ENCODE results near the gene KRT4. TPM values are rescaled to one million over a fixed set of nuclear protein-coding genes. Genes with fewer than 3 reads are reported as not detected.

Gene KRT4
- total RNA-seq, 2 donors from 2014 or later: not detected

DNA sequence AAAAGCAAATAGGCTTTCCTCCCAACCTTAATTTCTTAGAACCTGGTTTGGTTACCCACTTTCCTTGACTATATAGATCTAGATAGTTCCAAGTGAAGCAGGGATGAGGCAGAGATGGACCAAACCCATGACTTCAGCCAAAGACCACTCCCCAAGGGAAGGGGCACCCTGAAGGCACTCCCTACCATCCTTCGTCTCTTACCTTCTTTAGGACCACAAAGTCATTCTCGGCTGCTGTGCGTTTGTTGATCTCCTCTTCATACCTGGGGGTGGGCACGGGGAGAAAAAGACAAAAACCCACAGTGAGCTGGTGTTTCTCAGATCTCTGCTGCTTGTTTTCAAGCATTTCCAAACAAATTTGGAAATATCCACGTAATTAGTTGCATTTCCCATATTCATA lies 3.4 kb downstream of the KRT4 start:
- H3K36me3 ChIP-seq (ENCODE audit: control insufficient read depth, insufficient read depth, low read length): no peaks in the 10 kb centered on the region
- no peak overlapping the region for H3K9ac ChIP-seq (ENCODE audit: extremely low read depth, low read length, poor library complexity, severe bottlenecking)
- H3K4me1 ChIP-seq (ENCODE audit: control insufficient read depth, insufficient read depth, low read length): no peaks in the 10 kb centered on the region
- DNase-seq: no peak
- no peak overlapping the region for H3K4me3 ChIP-seq (ENCODE audit: low read length)
- Mint-ChIP-seq H3K27ac (no peak overlapping the region), H3K9me3 (no peaks in the 10 kb centered on the region), H3K4me3 (no peak overlapping the region), H3K4me1 (peaks cover 7% of the 10 kb centered on the region), H3K27me3 (ENCODE audit: insufficient read depth) (peaks cover 18% of the 10 kb centered on the region), H3K36me3 (ENCODE audit: low read depth) (no peaks in the 10 kb centered on the region)
- H3K27me3 ChIP-seq (ENCODE audit: control insufficient read depth, insufficient read depth, low read length, poor library complexity, severe bottlenecking): no peaks in the 10 kb centered on the region
- no peak for TF ChIP-seq CTCF (conservative IDR thresholded peaks at IDR 0.05)
- H3K27ac ChIP-seq (ENCODE audit: low read depth, low read length): no peak overlapping the region
- H3K9me3 ChIP-seq (ENCODE audit: control insufficient read depth, low read length): no peaks in the 10 kb centered on the region
- 72 to 87% methylated on average over 4 to 5 of the region's 5 CpGs for WGBS, 2 experiments (ENCODE audit: insufficient coverage in 1 of 2, insufficient read length in 1 of 2)

GRCh38 chr12:52809166-52809565 lies 4.8 kb downstream of the KRT4 start:
- TF ChIP-seq CTCF (conservative IDR thresholded peaks at IDR 0.05): no peak
- H3K27ac Mint-ChIP-seq: no peak overlapping the region
- peaks cover 8% of the 10 kb centered on the region for H3K4me1 Mint-ChIP-seq
- H3K27ac ChIP-seq (ENCODE audit: low read depth, low read length): no peak overlapping the region
- H3K36me3 ChIP-seq (ENCODE audit: control insufficient read depth, insufficient read depth, low read length): no peaks in the 10 kb centered on the region
- H3K9me3 ChIP-seq (ENCODE audit: control insufficient read depth, low read length): no peaks in the 10 kb centered on the region
- H3K9ac ChIP-seq (ENCODE audit: extremely low read depth, low read length, poor library complexity, severe bottlenecking): no peak overlapping the region
- no peak overlapping the region for H3K4me3 Mint-ChIP-seq
- no peaks in the 10 kb centered on the region for H3K36me3 Mint-ChIP-seq (ENCODE audit: low read depth)
- WGBS, 2 experiments (ENCODE audit: insufficient coverage in 1 of 2, insufficient read length in 1 of 2): 87 to 88% methylated on average over 6 to 7 of the region's 7 CpGs
- no peaks in the 10 kb centered on the region for H3K9me3 Mint-ChIP-seq
- no peak overlapping the region for H3K4me3 ChIP-seq (ENCODE audit: low read length)
- no peaks in the 10 kb centered on the region for H3K27me3 ChIP-seq (ENCODE audit: control insufficient read depth, insufficient read depth, low read length, poor library complexity, severe bottlenecking)
- DNase-seq: no peak
- no peaks in the 10 kb centered on the region for H3K4me1 ChIP-seq (ENCODE audit: control insufficient read depth, insufficient read depth, low read length)
- H3K27me3 Mint-ChIP-seq (ENCODE audit: insufficient read depth): peaks cover 18% of the 10 kb centered on the region

- Mint-ChIP-seq H3K4me1 (peaks cover 7% of the 10 kb centered on the region), H3K27ac (no peak overlapping the region), H3K9me3 (no peaks in the 10 kb centered on the region), H3K27me3 (ENCODE audit: insufficient read depth) (peaks cover 18% of the 10 kb centered on the region), H3K36me3 (ENCODE audit: low read depth) (no peaks in the 10 kb centered on the region), H3K4me3 (no peak overlapping the region)
- H3K9me3 ChIP-seq (ENCODE audit: control insufficient read depth, low read length): no peaks in the 10 kb centered on the region
- no peaks in the 10 kb centered on the region for H3K4me1 ChIP-seq (ENCODE audit: control insufficient read depth, insufficient read depth, low read length)
- H3K27ac ChIP-seq (ENCODE audit: low read depth, low read length): no peak overlapping the region
- H3K9ac ChIP-seq (ENCODE audit: extremely low read depth, low read length, poor library complexity, severe bottlenecking): no peak overlapping the region
- no peak for TF ChIP-seq CTCF (conservative IDR thresholded peaks at IDR 0.05)
- no peaks in the 10 kb centered on the region for H3K36me3 ChIP-seq (ENCODE audit: control insufficient read depth, insufficient read depth, low read length)
- DNase-seq: no peak
- H3K27me3 ChIP-seq (ENCODE audit: control insufficient read depth, insufficient read depth, low read length, poor library complexity, severe bottlenecking): no peaks in the 10 kb centered on the region
- WGBS, 2 experiments (ENCODE audit: insufficient coverage in 1 of 2, insufficient read length in 1 of 2): 91 to 100% methylated on average over 5 to 8 of the region's 8 CpGs
- H3K4me3 ChIP-seq (ENCODE audit: low read length): no peak overlapping the region
Measured at GRCh38 chr12:52808573-52809160, 5.2 kb downstream of the KRT4 start.
